Stimulated activated CD8-positive, alpha-beta memory T cell treated with anti-CD3 and anti-CD28 coated beads, Interleukin-7, amount 100 ng/mL, for 4 hours (primary cell): Measurements from ENCODE around the gene SLC20A1.
A peak's percentile ranks its signal among the peaks of the same experiment; 100 is the strongest.

Experiments used
- DNase-seq, 2 donors: peaks; one replicate each; pipeline ENCODE4 v3.0.0-alpha.2; 2020; ENCODE audit warnings: low read depth in 2 of 2

Gene SLC20A1

GRCh38 chr2:112625474-112626114 lies 20.1 kb upstream of the SLC20A1 start:
- DNase-seq = no peak

DNA sequence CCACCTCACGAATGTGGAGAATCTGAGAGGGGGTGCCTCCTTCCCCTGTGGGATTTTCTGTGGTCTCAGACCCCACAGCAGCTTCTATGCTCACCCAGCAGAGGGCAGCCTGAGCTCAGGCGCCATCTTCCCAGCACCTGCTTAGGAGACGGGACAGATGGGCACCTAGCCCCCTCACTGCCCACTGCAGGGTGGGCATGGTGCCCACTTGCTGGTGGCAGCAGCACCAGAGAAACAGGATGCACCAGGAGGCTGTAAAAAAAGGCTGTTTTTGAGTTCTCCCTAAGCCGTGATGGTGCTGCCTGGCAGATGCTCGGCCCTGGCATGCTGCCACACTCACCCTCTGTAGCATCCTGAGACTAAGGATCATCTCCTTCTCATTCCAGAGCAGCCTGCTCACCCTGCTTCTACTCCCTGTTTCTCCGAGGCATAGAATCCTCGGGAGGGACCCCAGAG lies 19.1 kb upstream of the SLC20A1 start:
- peak; percentile 31 to 34 for DNase-seq

GRCh38 chr2:112627060-112628040 lies 18.4 kb upstream of the SLC20A1 start:
- DNase-seq = no peak

DNA sequence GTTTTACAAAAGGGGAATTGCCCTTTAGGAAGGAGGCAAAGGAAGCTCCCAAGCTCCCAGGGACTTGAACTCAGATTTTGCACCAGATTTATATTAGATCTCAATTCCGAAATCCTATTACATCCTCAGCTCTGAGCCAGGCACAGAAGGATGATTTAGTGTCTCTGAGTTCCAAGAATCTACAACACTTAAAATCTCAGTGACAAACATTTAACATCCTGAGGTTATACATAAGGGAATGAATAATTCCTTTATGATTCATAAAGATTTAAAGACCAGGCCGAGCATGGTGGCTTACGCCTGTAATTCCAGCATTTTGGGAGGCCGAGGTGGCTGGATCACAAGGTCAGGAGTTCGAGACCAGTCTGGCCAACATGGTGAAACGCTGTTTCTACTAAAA lies 16.5 kb upstream of the SLC20A1 start:
- DNase-seq = no peak

- DNase-seq = no peak
Observed at GRCh38 chr2:112629823-112630222, 15.9 kb upstream of the SLC20A1 start.

DNA sequence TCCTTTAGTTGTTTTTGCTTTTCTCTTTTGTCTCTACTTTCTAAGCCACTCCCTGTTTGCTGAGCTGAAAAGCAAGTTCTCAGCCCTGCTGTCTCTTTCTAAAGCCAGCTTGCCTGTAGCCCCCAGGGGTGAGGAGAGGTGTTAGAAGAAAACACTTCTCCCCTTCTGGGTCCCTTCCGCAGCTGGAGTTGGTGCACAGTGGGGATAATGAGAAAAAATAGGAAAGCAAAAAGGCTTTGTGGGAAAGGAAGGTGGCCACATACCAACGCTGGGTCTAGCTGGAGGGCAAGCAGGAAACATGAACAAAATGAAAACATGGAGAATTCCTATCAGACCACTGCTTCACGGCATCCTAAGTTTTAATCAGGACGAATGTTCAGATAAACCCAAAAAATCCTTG lies 15.5 kb upstream of the SLC20A1 start:
- no peak for DNase-seq

GRCh38 chr2:112633708-112634107 lies 12.0 kb upstream of the SLC20A1 start:
- no peak for DNase-seq

DNA sequence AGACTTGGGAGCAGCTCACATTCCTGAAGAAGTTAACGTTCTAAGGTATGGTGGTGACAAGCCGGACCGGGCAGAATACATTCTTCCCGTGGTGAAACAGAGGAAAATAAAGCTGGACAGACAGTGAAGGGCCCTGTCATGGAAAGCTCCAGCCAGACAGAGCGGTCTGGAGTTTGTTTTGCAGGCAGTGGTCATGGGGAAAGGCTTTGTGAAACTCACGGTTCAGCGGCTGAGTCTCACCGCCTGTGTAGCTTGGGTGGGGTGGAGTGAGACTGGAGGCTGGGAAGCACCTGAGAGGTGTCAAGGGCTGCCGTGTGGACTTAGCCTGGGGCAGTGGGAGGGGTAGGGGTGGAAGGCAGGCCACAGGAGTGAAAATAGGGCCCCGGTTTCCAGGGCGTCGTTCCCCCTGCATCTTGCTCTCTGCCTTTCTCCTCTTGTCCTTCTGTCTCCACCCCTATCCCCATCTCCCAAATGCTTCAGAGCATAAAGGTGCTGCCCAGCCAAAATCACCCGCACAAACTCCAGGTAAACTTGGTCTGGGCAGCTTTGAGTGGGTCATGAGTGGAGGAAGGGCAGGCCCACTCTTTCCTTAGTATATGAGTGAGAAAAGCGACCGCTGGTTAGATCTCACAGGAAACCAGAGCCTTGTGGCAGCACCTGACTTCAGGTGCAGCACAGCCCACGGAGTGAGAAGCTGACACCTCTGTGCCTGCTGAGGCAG lies 11.4 kb upstream of the SLC20A1 start:
- DNase-seq = no peak

- DNase-seq = no peak
Observed at GRCh38 chr2:112634874-112635157, 10.9 kb upstream of the SLC20A1 start.

DNA sequence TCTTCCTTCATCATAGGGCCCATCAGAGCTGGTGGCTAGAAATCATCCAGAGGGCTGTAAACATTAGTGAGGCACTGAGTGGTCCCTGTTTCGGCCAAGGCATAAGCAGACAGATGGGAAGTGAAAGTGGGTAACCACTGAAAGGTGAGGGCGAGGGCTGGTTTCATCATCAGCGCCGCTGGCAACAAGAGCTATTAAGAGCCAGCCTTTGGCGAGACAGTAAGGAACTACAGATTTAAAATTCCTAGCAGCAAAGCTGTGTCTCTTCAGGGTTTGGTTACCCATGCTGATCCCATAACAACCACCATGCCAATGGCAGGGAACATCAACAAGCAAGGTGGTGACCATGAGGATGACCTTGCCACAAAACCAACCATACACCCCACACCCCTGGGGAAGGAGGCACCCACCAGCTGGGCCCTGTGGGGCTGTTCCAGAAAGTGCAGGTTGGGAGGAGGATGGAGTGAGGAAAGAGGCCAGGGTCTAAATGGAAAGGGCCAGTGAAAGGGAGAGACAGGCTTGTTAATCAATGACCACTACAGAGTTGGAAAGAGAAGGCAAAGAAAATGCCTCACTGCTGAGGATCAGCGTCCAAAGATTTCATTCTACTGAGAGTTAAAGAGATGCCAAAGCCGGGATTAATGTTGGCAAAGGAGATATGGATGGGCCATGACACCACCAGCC lies 9.0 kb upstream of the SLC20A1 start:
- DNase-seq = no peak

GRCh38 chr2:112637289-112637660 lies 8.5 kb upstream of the SLC20A1 start:
- no peak for DNase-seq

- DNase-seq = no peak
Observed at GRCh38 chr2:112639936-112640335, 5.8 kb upstream of the SLC20A1 start.

DNA sequence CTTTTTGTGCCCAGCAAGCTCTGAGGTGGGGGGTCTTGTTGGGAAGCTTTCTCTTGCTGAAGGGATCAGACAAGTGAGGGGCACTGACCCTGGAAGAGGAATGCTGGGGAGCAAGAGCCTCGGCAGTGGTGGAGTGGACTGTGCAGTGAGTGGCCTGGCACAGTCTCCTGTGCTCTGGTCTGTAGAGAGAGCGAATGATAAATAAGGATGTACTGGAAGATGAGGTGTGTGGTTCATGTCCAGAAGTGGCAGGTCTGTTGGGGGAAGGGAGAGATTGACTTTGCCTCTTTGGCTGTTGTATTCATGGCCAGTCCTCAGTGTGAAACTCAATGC lies 5.3 kb upstream of the SLC20A1 start:
- DNase-seq = no peak

- DNase-seq = no peak
Observed at GRCh38 chr2:112640800-112641675, 4.7 kb upstream of the SLC20A1 start.

- no peak for DNase-seq
Observed at GRCh38 chr2:112641701-112642100, 4.0 kb upstream of the SLC20A1 start.

GRCh38 chr2:112642561-112642960 lies 3.2 kb upstream of the SLC20A1 start:
- DNase-seq = no peak

DNA sequence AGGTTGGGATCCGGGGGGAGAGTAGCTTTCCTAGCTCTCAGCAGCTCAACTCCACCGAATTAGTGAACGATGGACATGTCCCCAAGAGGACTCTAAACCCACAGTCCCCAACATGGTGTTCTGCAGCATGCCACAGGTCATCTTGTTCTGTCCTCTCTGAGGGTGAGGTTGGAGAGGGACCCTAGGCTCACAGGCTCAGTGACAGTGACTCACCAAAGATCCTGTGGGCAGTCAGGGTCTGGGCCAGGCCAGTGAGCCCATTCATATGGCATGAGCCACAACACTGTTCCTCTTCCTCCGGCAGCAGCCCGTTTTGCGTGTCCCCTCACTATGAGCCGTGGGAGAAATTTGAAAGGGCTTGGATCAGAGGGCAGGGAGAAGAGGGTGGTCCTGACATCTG lies 2.8 kb upstream of the SLC20A1 start:
- DNase-seq = no peak

DNA sequence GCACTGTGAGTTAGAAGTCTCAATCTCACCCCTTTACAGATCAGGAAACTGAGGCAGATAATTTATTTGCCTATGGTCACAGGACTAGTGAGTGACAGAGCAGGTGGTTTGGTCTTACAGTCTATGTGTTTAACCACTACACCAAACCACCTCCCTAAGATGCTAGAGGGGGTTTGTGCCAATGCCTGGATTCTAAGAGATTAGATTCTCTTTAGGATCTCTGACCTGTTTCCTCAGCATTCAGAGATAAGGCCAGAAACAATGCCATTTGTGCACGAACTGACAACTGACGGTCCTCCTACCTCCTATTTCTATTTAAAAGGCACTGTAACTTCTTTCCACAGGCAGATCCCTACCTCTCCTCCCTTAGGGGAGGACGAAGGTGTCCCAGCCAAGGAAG lies 2.3 kb upstream of the SLC20A1 start:
- no peak for DNase-seq

DNA sequence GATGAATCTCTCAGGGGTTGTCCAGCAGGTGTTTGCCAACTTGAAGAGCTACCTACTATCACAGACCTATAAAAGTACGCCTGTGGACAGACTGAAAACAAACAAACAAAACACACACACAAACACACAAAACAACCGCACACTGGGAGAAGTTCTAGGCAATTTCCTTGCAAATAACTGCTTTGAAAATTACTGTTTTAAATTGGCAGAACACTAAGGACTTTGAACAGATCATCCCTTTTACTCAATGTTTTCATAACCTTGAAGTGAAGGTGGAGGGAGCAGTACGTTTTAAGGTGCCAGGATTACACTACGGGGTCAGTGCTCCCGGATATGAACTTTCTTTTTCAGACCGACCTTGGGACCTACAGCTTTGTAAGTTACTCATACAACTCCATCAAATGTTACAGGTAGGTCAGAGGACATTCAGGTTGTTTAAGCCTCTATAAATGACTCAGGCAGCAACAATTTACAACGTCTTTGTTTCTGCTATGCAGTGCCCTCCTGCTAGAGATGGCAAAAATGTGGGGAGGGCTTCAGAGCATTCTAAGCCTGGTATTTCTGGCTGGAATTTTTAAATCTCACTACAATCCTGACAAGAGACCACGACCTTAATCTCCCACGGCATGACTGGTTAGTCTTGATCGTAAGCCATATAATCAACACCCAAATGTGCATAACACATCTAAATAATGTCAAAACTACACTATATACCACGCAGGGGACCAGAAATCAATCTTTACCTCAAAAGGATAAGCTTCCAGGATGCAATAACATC lies 1.4 kb upstream of the SLC20A1 start:
- no peak for DNase-seq

GRCh38 chr2:112644933-112645309 lies 818 bp upstream of the SLC20A1 start:
- no peak for DNase-seq
